ENCODE measurements around the gene APLF.
"Not testable (repeated sequence)": the region's sequence is repeated elsewhere in the genome, so short reads cannot be mapped to it uniquely, and the experiment has no call there.

Gene APLF

DNA sequence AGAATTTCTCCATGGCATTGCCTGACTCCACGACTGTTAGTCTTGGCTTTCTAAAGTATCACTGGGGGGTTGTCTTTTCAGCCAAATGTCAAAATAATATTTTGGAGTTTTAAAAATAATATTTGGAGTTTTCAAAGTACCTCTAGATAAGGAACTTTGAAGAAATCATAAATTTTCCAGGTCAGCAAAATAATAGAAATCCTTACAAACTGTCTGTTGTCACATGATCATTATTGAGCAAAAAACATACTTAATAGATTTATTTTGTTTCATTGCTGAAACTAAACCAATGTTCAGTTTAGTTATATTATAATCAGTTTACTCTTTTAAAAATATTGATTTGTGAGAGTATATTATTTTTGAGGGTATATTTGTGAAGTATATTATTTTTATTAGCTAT is 85.7 kb downstream of the APLF start:
- no peak for DNase-seq (ENCODE audit: low spot score in 2 of 2)
- no peak for ATAC-seq (ENCODE audit: low read depth)
- Mint-ChIP-seq H3K9me3 (no peaks in the 10 kb centered on the region), H3K27ac (no peak overlapping the region), H3K4me1 (no peaks in the 10 kb centered on the region), H3K27me3 (no peaks in the 10 kb centered on the region), H3K36me3 (peaks cover 2% of the 10 kb centered on the region), H3K4me3 (no peak overlapping the region)

DNA sequence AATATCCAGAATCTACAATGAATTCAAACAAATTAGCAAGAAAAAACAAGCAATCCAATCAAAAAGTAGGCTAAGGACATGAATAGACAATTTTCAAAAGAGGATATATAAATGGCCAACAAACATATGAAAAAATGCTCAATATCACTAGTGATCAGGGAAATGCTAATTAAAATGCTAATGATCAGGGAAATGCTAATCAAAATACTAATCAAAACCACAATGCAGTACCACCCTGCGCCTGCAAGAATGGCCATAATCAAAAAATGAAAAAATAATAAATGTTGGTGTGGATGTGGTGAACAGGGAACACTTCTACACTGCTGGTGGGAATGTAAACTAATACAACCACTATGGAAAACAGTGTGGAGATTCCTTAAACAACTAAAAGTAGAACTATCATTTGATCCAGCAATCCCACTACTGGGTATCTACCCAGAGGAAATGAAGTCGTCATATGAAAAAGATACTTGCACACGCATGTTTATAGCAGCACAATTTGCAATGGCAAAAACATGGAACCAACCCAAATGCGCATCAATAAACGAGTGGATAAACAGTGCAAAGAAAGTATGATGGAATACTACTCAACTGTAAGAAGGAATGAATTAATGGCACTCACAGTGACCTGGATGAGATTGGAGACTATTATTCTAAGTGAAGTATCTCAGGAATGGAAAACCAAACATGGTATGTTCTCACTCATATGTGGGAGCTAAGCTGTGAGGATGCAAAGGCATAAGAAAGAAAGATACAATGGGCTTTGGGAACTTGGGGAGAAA is 88.2 kb downstream of the APLF start:
- not testable (repeated sequence) for DNase-seq (ENCODE audit: low spot score in 2 of 2); H3K9me3 Mint-ChIP-seq; H3K27me3 Mint-ChIP-seq; H3K27ac Mint-ChIP-seq; ATAC-seq (ENCODE audit: low read depth); H3K4me3 Mint-ChIP-seq; H3K4me1 Mint-ChIP-seq; H3K36me3 Mint-ChIP-seq

DNA sequence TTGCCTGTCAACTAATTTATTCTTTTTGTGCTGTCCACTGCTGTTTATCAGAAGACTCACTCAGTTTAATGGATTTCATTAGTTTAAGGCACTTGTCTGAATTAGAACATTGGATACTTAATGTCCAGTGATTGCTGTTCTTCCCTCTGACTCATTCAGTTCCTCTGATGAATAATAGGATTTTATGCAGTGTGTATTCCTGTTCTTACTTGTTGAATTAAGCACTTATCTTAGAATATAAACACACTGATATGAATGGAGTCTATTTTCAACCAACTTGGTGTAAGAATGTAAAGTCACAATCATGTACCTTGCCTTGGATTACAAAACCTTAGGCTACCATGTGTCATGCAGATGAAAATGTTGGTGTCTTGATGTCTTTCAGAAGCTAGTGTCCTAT is 89.0 kb downstream of the APLF start:
- H3K36me3 Mint-ChIP-seq = no peaks in the 10 kb centered on the region
- no peaks in the 10 kb centered on the region for H3K4me1 Mint-ChIP-seq
- no peak overlapping the region for H3K4me3 Mint-ChIP-seq
- DNase-seq (ENCODE audit: low spot score in 2 of 2) (no peak), ATAC-seq (ENCODE audit: low read depth) (no peak)
- H3K27me3 Mint-ChIP-seq = no peaks in the 10 kb centered on the region
- H3K9me3 Mint-ChIP-seq = no peaks in the 10 kb centered on the region
- H3K27ac Mint-ChIP-seq = no peak overlapping the region

GRCh38 chr2:68558576-68558975 is 91.2 kb downstream of the APLF start:
- Mint-ChIP-seq H3K9me3 (no peaks in the 10 kb centered on the region), H3K36me3 (no peaks in the 10 kb centered on the region), H3K4me3 (no peak overlapping the region), H3K27me3 (no peaks in the 10 kb centered on the region), H3K4me1 (no peaks in the 10 kb centered on the region), H3K27ac (no peak overlapping the region)
- no peak for ATAC-seq (ENCODE audit: low read depth)
- no peak for DNase-seq (ENCODE audit: low spot score in 2 of 2)

DNA sequence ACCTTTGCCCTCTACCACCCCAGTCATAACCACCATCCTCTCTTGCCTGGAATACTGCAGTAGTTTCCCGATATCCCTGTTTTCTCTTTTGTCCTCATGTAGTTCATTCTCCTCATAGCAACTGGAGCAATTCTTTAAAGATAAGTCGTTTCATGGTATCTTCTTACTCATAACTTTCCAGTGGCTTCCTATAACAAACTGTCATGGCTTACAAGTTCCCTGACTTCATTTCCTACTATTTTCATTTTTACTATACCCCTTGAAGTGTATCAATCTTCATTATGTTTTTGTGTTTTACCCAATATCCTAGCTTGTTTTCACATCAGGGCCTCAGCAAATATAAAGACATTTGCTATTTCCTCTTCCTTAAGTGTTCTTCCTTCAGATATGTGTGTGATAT is 92.3 kb downstream of the APLF start:
- H3K36me3 Mint-ChIP-seq = no peaks in the 10 kb centered on the region
- H3K9me3 Mint-ChIP-seq = no peaks in the 10 kb centered on the region
- H3K27me3 Mint-ChIP-seq = no peaks in the 10 kb centered on the region
- ATAC-seq (ENCODE audit: low read depth) = no peak
- no peaks in the 10 kb centered on the region for H3K4me1 Mint-ChIP-seq
- no peak overlapping the region for H3K4me3 Mint-ChIP-seq
- no peak overlapping the region for H3K27ac Mint-ChIP-seq
- DNase-seq (ENCODE audit: low spot score in 2 of 2) = no peak

- H3K27me3 Mint-ChIP-seq = no peaks in the 10 kb centered on the region
- H3K4me3 Mint-ChIP-seq = no peak overlapping the region
- no peaks in the 10 kb centered on the region for H3K9me3 Mint-ChIP-seq
- no peaks in the 10 kb centered on the region for H3K4me1 Mint-ChIP-seq
- no peak for DNase-seq (ENCODE audit: low spot score in 2 of 2)
- no peak for ATAC-seq (ENCODE audit: low read depth)
- no peaks in the 10 kb centered on the region for H3K36me3 Mint-ChIP-seq
- no peak overlapping the region for H3K27ac Mint-ChIP-seq
These were observed 93.2 kb downstream of the APLF start for GRCh38 chr2:68560545-68560944.

DNA sequence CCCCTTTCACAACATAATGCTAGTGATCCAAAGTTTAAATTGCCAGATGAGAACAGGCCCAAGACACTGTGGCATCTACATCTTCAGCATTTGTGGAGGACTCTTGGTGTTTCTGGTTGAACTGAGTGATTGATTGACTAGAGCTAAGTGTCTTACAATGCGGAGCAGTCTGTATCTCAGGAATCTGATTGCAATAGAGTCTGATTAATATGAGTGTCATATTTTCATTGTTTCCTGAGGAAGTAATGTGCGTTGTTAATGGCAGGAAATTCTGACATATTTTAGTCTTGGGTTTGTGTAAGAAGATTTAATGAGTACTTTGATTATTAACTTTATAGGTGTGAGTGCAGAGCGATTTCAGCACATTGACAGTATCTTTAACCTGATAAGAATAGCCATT is 94.0 kb downstream of the APLF start:
- no peak overlapping the region for H3K27ac Mint-ChIP-seq
- H3K4me1 Mint-ChIP-seq = no peaks in the 10 kb centered on the region
- no peaks in the 10 kb centered on the region for H3K9me3 Mint-ChIP-seq
- ATAC-seq (ENCODE audit: low read depth) (no peak), DNase-seq (ENCODE audit: low spot score in 2 of 2) (no peak)
- no peaks in the 10 kb centered on the region for H3K36me3 Mint-ChIP-seq
- H3K4me3 Mint-ChIP-seq = no peak overlapping the region
- no peaks in the 10 kb centered on the region for H3K27me3 Mint-ChIP-seq

DNA sequence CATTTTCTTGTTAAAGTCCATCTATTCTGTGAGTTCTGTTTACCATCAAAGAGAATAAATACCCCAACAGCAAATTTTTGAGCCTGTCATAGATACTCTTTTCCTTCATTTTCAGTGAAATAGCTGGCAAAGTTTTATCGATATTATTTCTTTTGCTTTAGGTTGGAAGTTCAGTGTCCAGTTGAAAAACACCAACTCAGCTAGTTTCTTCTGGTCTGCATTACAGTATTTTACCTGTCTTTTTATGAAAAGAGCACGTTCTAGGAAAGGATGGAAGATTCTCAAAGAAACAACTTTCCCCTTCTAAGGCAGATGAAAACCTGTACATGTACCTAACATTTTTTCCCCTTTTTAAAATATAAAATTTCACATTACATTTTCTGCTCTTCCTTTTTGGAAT is 95.5 kb downstream of the APLF start:
- no peak for DNase-seq (ENCODE audit: low spot score in 2 of 2)
- no peaks in the 10 kb centered on the region for H3K4me1 Mint-ChIP-seq
- no peaks in the 10 kb centered on the region for H3K36me3 Mint-ChIP-seq
- no peaks in the 10 kb centered on the region for H3K9me3 Mint-ChIP-seq
- H3K27me3 Mint-ChIP-seq = no peaks in the 10 kb centered on the region
- no peak overlapping the region for H3K4me3 Mint-ChIP-seq
- no peak for ATAC-seq (ENCODE audit: low read depth)
- no peak overlapping the region for H3K27ac Mint-ChIP-seq

- peaks cover under 1% of the 10 kb centered on the region for H3K36me3 Mint-ChIP-seq
- ATAC-seq (ENCODE audit: low read depth) (no peak), DNase-seq (ENCODE audit: low spot score in 2 of 2) (no peak)
- no peak overlapping the region for H3K4me3 Mint-ChIP-seq
- H3K4me1 Mint-ChIP-seq = no peaks in the 10 kb centered on the region
- no peak overlapping the region for H3K27ac Mint-ChIP-seq
- H3K27me3 Mint-ChIP-seq = no peaks in the 10 kb centered on the region
- H3K9me3 Mint-ChIP-seq = no peaks in the 10 kb centered on the region
These were observed 97.0 kb downstream of the APLF start for GRCh38 chr2:68564426-68564825.

DNA sequence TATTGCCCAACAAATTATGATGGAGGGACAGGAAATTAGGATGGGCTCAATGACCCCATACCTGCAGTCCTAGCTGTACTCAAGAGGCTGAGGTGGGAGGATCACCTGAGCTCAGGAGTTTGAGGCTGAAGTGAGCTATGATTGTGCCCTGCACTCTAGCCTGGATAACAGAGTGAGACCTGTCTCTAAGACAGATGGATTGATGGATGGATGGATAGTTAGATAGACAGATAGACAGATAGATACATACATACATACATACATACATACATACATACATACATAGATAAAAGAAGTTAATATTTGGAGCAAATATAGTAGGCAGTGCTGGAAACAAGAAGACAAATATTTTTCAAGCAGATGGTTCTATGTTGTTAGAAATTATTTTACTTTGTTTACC is 97.9 kb downstream of the APLF start:
- Mint-ChIP-seq H3K27ac (no peak overlapping the region), H3K4me3 (no peak overlapping the region), H3K9me3 (no peaks in the 10 kb centered on the region), H3K36me3 (peaks cover 3% of the 10 kb centered on the region), H3K27me3 (no peaks in the 10 kb centered on the region), H3K4me1 (no peaks in the 10 kb centered on the region)
- no peak for DNase-seq (ENCODE audit: low spot score in 2 of 2)
- ATAC-seq (ENCODE audit: low read depth) = no peak

- Mint-ChIP-seq H3K9me3 (no peaks in the 10 kb centered on the region), H3K4me1 (no peaks in the 10 kb centered on the region)
- DNase-seq (ENCODE audit: low spot score in 2 of 2) = no peak
These were observed 98.5 kb downstream of the APLF start for GRCh38 chr2:68565858-68566257.

GRCh38 chr2:68566362-68566761 is 99.0 kb downstream of the APLF start:
- Mint-ChIP-seq H3K9me3 (no peaks in the 10 kb centered on the region), H3K36me3 (peaks cover 4% of the 10 kb centered on the region), H3K27ac (no peak overlapping the region), H3K4me1 (no peaks in the 10 kb centered on the region), H3K4me3 (no peak overlapping the region), H3K27me3 (no peaks in the 10 kb centered on the region)
- DNase-seq (ENCODE audit: low spot score in 2 of 2) (no peak), ATAC-seq (ENCODE audit: low read depth) (no peak)

More at GRCh38 chr2:68565858-68566257, 98.5 kb downstream of the APLF start:
- no peaks in the 10 kb centered on the region for H3K27me3 Mint-ChIP-seq
- H3K27ac Mint-ChIP-seq = no peak overlapping the region
- no peak for ATAC-seq (ENCODE audit: low read depth)
- peaks cover 4% of the 10 kb centered on the region for H3K36me3 Mint-ChIP-seq
- H3K4me3 Mint-ChIP-seq = no peak overlapping the region

DNA sequence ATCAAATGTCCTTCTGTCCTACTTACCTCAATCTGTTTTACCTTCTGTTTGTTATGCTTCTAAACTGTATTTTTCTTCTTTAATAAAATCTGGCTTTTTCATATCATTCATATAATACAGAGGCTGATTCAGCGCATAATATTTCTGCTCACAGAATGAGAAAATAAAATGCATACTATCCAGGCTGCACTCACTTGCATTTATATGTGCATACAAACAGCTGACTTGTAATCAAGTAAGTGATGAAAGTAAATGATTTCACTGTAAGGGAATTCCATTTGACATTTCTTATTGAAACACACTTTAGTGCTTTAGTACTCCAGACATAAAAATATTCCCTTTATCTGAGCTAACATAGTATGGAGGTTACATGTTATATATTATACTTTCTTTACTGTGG is 100.7 kb downstream of the APLF start:
- DNase-seq (ENCODE audit: low spot score in 2 of 2) (no peak), ATAC-seq (ENCODE audit: low read depth) (no peak)
- Mint-ChIP-seq H3K4me3 (no peak overlapping the region), H3K36me3 (peaks cover 4% of the 10 kb centered on the region), H3K27ac (no peak overlapping the region), H3K4me1 (no peaks in the 10 kb centered on the region), H3K9me3 (no peaks in the 10 kb centered on the region), H3K27me3 (no peaks in the 10 kb centered on the region)

- Mint-ChIP-seq H3K36me3 (peaks cover 4% of the 10 kb centered on the region), H3K4me1 (no peaks in the 10 kb centered on the region), H3K27ac (no peak overlapping the region), H3K4me3 (no peak overlapping the region), H3K27me3 (no peaks in the 10 kb centered on the region), H3K9me3 (no peaks in the 10 kb centered on the region)
- no peak for DNase-seq (ENCODE audit: low spot score in 2 of 2)
- no peak for ATAC-seq (ENCODE audit: low read depth)
These were observed 102.2 kb downstream of the APLF start for GRCh38 chr2:68569604-68570003.

DNA sequence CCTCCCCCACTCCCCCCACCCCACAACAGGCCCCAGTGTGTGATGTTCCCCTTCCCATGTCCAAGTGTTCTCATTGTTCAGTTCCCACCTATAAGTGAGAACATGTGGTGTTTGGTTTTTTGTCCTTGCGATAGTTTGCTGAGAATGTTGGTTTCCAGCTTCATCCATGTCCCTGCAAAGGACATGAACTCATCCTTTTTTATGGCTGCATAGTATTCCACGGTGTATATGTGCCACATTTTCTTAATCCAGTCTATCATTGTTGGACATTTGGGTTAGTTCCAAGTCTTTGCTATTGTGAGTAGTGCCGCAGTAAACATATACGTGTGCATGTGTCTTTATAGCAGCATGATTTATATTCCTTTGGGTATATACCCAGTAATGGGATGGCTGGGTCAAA is 103.0 kb downstream of the APLF start:
- not testable (repeated sequence) for ATAC-seq (ENCODE audit: low read depth); H3K4me1 Mint-ChIP-seq; DNase-seq (ENCODE audit: low spot score in 2 of 2); H3K36me3 Mint-ChIP-seq; H3K27me3 Mint-ChIP-seq; H3K27ac Mint-ChIP-seq; H3K9me3 Mint-ChIP-seq; H3K4me3 Mint-ChIP-seq
